HPDE6-E6E7 (cell line): ENCODE measurements around the gene POLR3E.
"Not testable (repeated sequence)": the region's sequence is repeated elsewhere in the genome, so short reads cannot be mapped to it uniquely, and the experiment has no call there.

Source experiments
- DNase-seq: peaks from one replicate; pipeline ENCODE4 v3.0.0; 2011; ENCODE audit warnings: missing footprints; ENCODE audit errors: extremely low spot score

POLR3E gene

DNA sequence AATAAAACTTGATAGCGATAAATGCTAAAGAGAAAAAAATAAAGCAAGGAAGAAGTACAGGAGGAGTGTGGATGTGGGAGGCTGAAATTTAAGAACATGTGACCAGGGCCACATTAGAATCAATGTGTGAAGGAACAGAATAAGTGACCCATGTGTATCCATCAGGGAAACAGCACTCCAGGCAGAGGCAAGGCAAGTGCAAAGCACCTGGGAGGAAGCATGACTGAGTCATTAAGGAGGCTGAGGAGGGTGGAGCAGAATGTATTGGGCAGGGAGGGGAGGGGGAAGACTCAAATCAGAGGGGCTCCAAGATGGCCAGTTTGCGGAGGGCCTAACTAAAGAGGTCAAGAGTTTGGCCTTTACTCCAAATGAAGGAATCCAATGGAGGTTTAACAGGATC, 69.2 kb downstream of the POLR3E start:
- no peak for DNase-seq

DNA sequence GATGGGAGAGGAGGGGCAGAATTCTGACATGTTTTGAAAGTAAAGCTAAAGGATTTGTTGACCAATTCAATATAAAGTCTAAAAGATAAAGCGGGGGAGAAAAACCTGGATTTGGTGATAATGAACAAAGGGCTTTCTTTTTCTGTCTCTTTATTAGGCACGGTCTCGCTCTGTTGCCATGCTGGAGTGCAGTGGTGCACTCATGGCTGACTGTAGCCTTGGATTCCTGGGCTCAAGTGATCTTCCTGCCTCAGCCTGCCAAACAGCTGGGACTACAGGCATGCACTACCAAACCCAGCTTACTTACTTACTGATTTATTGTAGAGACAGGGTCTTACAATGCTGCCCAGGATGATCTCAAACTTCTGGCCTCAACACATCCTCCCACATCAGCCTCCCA, 69.7 kb downstream of the POLR3E start:
- no peak for DNase-seq

DNA sequence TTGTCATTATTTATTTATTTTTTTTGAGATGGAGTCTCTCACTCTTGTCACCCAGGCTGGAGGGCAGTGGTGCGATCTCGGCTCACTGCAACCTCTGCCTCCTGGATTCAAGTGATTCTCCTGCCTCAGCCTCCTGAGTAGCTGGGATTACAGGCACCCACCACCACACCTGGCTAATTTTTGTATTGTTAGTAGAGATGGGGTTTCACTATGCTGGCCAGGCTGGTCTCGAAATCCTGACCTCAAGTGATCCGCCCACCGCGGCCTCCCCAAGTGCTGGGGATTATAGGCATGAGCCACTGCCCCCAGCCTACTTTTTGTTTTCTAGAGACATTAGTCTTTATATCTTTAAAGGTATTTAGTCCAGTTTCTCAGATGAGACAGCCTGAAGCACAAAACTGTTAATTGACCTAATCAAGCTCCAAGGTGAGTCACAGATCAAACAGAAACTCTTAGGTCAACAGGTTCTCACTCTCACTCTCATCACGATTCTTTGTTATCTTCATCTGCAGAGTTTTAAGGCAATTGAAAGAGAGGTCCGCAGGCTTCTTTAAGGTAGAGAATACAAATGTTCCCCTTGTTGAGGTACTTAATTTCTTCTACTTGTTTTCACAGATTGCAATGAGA, 71.1 kb downstream of the POLR3E start:
- not testable (repeated sequence) for DNase-seq

DNA sequence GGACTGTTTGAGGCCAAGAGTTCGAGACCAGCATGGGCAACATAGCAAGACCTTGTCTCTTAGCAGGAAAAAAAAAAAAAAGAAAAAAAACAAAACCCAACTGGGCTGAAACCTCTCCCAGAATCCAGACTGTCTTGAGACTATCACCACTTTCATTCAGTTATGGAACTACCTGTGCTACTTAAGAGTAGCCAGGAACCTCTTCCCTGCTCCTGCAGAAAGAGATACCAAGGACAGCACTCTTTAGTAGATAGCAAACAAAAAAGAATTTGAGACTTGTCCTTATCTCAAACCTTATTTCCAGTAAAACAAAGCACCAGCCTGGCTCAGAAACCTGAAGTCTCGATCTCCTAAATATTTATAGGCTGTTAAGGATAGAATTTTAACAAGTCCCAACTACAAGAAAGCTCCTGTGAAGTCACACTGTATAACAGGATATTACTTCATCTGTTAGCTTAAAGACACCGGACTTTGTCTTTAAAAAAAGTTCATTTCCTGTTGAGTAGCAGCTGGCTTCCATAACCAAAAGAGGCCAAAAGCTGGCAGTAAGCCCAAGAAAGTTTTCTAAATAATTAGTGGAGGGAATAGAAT, 72.1 kb downstream of the POLR3E start:
- DNase-seq = no peak

DNA sequence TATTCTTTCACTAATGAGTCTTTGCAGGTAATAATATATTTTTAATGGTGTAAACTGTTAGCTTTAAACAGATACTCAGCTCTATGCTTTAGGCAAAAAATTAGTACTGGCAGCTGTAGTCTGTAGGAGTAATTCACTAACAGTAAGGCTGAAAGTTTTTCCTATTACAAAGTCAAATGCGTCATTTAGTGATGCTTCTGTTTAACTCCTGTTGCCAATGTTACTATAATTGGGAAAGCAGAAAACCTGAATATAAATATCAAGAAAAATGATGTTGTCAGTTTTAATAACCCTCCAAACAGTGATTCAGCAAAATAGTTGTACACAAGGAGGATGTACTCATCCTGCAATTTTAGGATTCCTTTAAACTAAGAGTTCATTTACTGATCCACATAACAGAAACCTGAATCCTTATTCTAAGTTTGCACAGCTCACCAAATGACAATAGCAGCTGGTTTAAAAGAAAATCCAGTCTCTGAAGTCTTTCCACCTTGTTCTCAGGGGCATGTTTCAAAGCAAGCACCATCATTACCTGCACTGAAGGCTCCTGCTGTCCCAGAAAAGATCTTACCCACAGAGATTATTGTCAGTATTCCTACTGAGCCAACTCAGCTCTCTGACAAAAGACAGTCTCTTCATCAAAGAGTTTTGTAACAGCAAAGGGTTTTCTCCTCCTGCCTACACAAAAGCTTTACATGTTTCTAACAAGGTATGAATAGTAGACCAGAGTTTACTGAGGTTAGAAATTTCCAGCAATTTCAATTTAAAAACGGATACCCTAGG, 73.0 kb downstream of the POLR3E start:
- DNase-seq = no peak

DNA sequence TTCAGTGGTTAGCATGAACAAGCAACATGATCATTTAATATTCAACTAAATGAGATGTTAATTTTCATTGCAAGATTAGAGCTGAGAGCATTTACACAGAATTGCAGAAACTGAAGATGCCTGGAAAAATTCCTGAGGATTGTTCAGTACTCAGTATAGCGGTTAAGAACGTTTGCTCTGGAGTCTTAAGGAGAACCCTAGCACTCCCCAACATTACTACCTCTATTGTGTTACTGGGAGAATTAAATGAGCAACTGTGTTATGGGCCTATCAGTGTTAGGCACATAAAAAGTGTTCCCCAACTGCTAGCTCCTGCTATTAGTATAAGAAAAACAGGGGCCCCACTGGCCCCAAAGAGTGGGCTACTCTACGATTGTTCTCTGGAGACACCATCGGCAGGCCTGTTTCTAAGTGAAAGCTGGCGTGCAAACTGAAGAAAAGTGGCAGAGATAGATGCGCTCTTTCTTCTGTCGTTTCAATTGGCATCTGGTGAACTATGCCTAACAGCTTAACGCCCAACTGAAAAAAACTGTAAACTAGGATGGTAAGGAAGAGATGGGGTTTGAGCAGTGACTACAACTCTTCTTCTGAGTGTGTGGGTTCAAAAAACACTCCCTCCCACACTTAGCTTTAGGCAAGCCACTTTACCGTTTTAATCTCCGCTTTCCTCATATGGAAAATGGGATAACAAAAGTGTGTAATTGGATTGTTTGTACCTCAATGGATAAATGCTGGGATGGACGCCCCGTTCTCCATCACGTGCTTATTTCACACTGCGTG, 75.9 kb downstream of the POLR3E start:
- DNase-seq = no peak

DNA sequence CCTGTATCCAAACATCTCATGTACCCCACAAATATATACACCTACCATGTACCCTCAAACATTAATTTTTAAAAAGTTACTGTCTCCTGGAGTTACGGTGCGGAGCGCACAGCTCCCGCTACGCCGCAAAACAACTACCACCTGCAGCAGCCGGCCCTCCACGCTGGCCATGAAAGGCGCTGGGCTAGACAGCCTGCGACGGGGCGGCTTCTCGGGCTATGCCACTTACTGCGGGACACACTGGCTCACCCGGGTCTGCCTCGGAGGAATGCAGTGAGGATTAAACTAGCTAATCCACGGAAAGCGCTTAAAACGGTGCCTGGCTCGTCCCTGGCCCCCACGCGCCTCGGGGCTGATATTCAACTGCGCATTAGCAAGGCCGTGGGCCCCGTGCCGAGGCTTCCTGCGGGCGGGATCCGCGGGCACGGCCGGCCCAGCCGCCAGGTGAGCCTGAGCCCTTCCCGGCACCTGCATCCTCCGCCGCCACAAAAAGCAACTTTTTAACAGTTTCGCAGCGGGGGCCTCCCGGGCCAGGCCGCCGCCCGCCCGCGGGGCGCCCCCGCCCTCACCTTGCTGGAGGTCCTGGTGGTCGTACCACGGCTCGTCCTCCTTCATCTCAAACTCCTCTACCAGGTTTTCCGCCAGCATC, 76.6 kb downstream of the POLR3E start:
- DNase-seq = no peak

DNA sequence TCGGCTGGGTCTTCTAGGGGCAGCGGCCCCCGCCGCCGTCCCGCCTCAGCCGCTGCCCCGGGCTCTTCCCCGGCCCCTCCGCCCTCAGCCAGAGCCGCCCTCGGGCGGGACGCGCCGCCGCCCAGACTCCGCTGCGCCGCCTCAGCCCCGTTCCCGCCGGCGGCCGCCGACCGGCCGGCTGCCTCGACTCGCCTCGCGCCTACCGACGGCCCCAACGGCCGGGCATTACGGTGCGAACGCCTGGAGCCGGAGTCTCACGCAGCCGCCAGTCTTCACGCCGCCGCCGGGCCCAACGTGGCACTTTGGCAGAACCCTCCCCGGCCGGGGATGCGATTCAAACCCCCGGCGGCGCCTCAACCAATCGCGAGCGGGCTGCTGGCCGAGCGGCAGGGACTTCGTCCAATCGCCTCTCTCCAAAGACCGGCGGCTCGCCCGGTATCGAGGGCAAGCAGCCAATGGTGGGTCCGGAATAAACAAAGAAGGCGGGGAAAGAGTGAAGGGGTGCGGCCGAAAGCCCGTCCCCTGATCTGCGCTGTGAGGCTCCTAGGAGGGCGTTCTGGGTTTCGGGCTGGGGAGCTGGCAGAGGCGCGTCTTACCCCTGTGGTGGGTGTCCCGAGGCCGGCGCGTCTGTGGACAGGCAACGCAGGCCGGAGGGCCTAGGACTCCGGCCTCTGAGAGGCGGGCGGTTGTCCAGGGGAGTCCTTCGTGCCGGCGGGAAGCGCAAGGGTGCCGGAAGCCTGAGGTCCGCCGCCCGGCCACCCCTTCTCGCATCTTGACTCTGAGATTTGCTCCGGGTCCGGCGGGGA, 77.3 kb downstream of the POLR3E start, which contains the start of gene CDR2:
Gene CDR2 (minus strand): TSS at position 309 of the 806 bp plus-strand sequence. CDS start 310 bp downstream, outside the sequence.
- DNase-seq = peak; percentile 98

DNA sequence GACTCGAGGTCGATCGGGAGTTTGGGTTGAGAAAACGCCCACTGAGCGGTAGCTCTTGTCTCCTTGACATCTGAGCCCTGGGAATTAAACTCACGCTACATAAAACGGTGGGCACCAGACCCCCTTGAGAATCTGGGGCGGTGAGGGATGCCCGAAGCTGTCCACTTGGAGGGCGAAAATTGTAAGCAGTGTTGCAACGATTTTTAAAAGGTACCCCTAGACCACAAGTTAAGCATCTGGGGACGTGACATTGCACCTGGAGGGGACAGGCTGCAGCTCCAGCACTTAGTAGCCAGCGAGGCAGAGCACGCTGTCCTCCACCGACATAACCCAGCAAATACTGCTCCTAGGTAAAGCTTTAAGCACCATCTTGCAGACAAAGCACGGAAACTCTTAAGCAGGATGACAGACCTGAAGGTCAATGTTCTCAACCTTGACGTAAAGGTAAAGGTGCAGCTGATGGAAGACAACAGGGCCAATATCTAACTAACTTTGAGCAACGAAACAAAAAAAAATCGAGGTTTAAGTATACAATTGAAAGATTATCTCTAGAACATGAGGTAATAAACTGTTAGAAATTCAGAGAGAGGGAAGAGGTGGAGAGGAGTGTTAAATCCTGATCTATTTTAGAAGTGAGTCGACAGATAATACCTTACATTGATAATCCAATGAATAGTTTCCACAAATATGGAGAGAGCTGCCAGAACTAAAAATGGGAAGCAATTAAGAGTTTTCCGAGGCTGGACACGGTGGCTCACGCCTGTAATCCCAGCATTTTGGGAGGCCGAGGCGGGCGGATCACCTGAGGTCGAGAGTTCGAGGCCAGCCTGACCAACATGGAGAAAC, 78.1 kb downstream of the POLR3E start:
- no peak for DNase-seq

DNA sequence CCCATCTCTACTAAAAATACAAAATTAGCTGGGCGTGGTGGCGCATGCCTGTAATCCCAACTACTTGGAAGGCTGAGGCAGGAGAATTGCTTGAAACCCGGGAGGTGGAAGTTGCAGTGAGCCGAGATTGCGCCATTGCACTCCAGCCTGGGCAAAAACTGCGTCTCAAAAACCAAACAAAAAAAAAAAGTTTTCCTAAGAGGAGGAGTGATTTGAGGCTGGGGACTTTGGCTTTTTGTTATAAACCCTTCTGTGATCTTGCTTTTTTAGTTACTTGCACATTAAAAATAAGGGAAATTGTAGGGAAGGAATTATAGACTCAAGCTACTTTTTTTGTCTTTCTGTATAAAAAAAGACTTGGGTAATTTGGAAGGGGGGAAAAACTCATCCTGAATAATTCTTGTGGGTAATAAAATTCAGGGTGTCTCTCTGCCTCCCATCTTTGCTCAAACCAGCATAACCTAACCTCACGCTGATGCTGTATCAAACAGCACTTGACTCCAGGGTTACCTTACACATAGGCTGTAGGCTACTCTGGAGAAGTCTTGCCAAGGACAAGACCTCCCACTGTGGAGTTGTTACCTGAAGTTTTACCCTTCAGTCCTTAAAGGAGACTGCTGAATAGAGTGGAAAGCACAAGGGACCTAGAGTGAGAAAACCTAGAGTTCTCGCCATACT, 78.9 kb downstream of the POLR3E start:
- DNase-seq = no peak

DNA sequence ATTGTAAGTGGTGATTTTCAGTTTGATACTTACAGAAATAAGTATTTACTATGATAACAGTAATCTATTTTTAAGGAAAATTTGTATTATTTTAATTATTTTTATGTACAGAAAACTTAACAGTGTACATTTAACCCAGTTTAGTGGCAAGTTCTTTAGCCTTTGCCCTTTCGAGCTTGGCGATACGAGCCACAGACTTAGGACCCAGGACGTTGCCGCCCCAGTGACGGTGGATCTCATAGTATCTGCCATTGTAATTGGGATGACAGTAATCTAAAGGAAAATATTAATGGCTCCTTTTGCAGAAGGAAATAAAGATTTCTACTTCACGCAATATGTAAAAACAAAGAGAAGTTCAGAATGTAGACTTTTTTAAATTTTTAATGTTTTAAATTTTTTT, 82.4 kb downstream of the POLR3E start:
- DNase-seq = no peak

DNA sequence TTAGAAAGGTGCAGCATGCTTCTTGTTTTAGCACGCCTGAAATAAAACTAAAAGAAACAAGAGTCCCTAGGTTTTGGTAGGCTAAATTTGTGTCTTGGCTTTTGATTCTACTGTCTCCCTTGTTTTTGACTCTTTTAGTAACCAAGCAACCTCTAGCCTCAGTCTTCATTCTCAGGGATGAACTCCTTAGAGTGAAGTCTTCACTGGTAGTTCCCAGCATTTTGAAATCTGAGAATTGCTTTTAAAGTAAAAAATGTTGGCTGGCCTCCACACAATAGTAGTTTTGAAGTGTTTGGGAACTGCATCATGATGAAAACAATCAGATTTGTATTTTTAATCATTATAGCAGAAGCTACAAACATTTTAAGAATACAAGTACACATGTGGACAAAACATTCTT, 83.3 kb downstream of the POLR3E start:
- DNase-seq = no peak

DNA sequence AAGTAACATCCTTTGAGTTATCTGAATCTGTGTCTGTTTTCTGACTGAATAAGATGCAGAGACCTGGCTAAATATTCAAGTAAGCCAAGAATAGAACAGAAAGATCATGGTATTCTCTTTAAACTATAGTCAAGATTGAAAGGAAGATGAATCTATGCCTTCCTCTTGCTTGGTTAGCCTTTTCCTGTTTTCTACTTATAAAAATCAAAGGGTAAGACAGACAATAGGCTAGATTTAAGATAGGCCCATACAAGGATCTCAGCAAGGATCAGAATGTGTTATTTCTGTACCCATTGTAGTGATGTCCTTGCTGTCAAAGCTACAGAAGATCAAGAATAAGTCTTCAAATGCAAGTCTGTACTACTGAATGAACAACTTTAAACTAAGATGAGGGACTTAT, 84.2 kb downstream of the POLR3E start:
- no peak for DNase-seq

DNA sequence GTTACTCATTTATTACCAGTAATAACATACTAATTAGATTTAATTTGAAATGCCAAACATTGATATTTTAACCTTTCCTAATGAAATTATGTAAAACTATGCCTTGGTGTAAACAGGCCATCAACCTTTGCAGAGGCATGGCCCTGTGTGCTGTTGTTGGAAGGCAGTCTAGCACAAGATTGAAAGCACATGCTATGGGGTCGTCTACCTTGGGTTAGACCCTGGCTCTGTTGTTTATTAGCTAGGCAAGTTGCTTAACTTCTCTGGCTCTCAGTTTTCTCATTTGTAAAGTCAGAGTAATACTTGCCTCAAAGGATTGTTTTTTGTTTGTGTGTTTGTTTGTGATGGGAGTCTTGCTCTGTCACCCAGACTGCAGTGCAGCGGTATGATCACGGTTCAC, 86.6 kb downstream of the POLR3E start:
- DNase-seq = no peak
